WTC11 (cell line): Measurements from ENCODE around the gene AGBL4.

Source experiments
- NFE2L1 ChIP-seq: sonication (generic); formaldehyde crosslinking; IDR thresholded peaks from 2 replicates; pipeline ENCODE4 v1.8.1; 2023; ENCODE audit warnings: missing genetic modification reagents
- SP1 ChIP-seq: sonication (generic); formaldehyde crosslinking; conservative IDR thresholded peaks from 2 replicates; pipeline ENCODE4 v1.8.1; 2022; ENCODE audit warnings: missing genetic modification reagents
- TF ChIP-seq, protein P1 (sequence below): fragments of 200-600 bp; IDR thresholded peaks from 2 replicates; pipeline ENCODE4 v1.8.0; 2022; ENCODE audit warnings: antibody characterized with exemption
- TF ChIP-seq, protein P2 (sequence below): fragments of 250-450 bp; sonication (Bioruptor Pico); IDR thresholded peaks from 2 replicates; pipeline ENCODE4 v1.9.0; 2021; ENCODE audit warnings: mild to moderate bottlenecking

GRCh38 chr1:48560116-48560515 is 1463.6 kb downstream of the AGBL4 start:
- TF ChIP-seq, protein P1, sequence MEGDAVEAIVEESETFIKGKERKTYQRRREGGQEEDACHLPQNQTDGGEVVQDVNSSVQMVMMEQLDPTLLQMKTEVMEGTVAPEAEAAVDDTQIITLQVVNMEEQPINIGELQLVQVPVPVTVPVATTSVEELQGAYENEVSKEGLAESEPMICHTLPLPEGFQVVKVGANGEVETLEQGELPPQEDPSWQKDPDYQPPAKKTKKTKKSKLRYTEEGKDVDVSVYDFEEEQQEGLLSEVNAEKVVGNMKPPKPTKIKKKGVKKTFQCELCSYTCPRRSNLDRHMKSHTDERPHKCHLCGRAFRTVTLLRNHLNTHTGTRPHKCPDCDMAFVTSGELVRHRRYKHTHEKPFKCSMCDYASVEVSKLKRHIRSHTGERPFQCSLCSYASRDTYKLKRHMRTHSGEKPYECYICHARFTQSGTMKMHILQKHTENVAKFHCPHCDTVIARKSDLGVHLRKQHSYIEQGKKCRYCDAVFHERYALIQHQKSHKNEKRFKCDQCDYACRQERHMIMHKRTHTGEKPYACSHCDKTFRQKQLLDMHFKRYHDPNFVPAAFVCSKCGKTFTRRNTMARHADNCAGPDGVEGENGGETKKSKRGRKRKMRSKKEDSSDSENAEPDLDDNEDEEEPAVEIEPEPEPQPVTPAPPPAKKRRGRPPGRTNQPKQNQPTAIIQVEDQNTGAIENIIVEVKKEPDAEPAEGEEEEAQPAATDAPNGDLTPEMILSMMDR, result no peak
- TF ChIP-seq, protein P2, sequence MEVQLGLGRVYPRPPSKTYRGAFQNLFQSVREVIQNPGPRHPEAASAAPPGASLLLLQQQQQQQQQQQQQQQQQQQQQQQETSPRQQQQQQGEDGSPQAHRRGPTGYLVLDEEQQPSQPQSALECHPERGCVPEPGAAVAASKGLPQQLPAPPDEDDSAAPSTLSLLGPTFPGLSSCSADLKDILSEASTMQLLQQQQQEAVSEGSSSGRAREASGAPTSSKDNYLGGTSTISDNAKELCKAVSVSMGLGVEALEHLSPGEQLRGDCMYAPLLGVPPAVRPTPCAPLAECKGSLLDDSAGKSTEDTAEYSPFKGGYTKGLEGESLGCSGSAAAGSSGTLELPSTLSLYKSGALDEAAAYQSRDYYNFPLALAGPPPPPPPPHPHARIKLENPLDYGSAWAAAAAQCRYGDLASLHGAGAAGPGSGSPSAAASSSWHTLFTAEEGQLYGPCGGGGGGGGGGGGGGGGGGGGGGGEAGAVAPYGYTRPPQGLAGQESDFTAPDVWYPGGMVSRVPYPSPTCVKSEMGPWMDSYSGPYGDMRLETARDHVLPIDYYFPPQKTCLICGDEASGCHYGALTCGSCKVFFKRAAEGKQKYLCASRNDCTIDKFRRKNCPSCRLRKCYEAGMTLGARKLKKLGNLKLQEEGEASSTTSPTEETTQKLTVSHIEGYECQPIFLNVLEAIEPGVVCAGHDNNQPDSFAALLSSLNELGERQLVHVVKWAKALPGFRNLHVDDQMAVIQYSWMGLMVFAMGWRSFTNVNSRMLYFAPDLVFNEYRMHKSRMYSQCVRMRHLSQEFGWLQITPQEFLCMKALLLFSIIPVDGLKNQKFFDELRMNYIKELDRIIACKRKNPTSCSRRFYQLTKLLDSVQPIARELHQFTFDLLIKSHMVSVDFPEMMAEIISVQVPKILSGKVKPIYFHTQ (CRISPR knock-in tag), result no peak
- TF ChIP-seq SP1 (CRISPR knock-in tag) (no peak), NFE2L1 (CRISPR knock-in tag) (no peak)
